Tibial artery (tissue), 4 donors: Measurements from ENCODE around the gene CPE.
"Not testable (repeated sequence)": the region's sequence is repeated elsewhere in the genome, so short reads cannot be mapped to it uniquely, and the experiment has no call there.

Experiments used
- DNase-seq, 2 donors: peaks; one replicate each; pipeline ENCODE4 v3.0.0-alpha.2; 2019
- H3K27ac ChIP-seq, 2 donors: fragments of 200-600 bp; sonication (generic) in 1 of 2; 1 replicate in 1 of 2; 2 replicates in 1 of 2; pipeline ENCODE4 v1.5.1; 2018 to 2019; ENCODE audit warnings: mild to moderate bottlenecking in 1 of 2
- H3K27me3 ChIP-seq, 2 donors: fragments of 200-600 bp; sonication (generic) in 1 of 2; one replicate each; pipeline versions ENCODE4 v1.5.1 to v1.6.0; 2016 to 2019
- H3K36me3 ChIP-seq, 3 donors: fragments of 200-600 bp; sonication (generic) in 2 of 3; one replicate each; pipeline ENCODE4 v1.5.1; 2016 to 2019; ENCODE audit warnings: mild to moderate bottlenecking in 2 of 3
- H3K4me1 ChIP-seq, 4 donors: fragments of 200-600 bp; sonication (generic) in 2 of 4; 1 replicate in 3 of 4; 2 replicates in 1 of 4; pipeline ENCODE4 v1.5.1; 2016 to 2019
- H3K4me3 ChIP-seq, 2 donors: fragments of 200-600 bp; sonication (generic) in 1 of 2; 1 replicate in 1 of 2; 2 replicates in 1 of 2; pipeline ENCODE4 v1.5.1; 2018 to 2019; ENCODE audit warnings: mild to moderate bottlenecking in 2 of 2
- H3K9me3 ChIP-seq, 3 donors: fragments of 200-600 bp; sonication (generic) in 1 of 3; one replicate each; pipeline ENCODE4 v1.5.1; 2016 to 2019
- CTCF ChIP-seq, 2 experiments: fragments of 200-600 bp in 1 of 2; fragments of 450-650 bp in 1 of 2; IDR thresholded peaks; one replicate each; pipeline ENCODE4 v1.5.1; 2017 to 2019; ENCODE audit warnings: antibody characterized with exemption in 2 of 2, mild to moderate bottlenecking in 1 of 2, moderate library complexity in 1 of 2
- intact Hi-C: fragments of 100-400 bp; cut with DNase I; formaldehyde crosslinking; loops from one replicate; pipeline ENCODE4 v1.15.0; 2023; ENCODE audit warnings: low total_unique reads

Gene CPE

GRCh38 chr4:165332502-165332901, 46.3 kb upstream of the CPE start:
- intact Hi-C loops = no loop called here
- Histone ChIP-seq H3K4me3 (no peak overlapping the region), H3K9me3 (no peaks in the 10 kb centered on the region), H3K4me1 (peaks cover 0 to 29% (median 10%) of the 10 kb centered on the region in 4 donors), H3K27ac (no peak overlapping the region), H3K27me3 (no peaks in the 10 kb centered on the region), H3K36me3 (peaks cover 0 to 7% (median 0%) of the 10 kb centered on the region in 3 donors)
- no peak for DNase-seq
- TF ChIP-seq CTCF (IDR thresholded peaks at IDR 0.05) = no peak

GRCh38 chr4:165335163-165335703, 43.6 kb upstream of the CPE start:
- DNase-seq = no peak
- TF ChIP-seq CTCF (IDR thresholded peaks at IDR 0.05) = no peak
- no peaks in the 10 kb centered on the region for H3K9me3 ChIP-seq
- peaks cover 9 to 21% (median 12%) of the 10 kb centered on the region in 3 donors for H3K36me3 ChIP-seq
- no peak overlapping the region for H3K4me3 ChIP-seq
- peaks cover 0 to 11% (median 0%) of the 10 kb centered on the region in 4 donors for H3K4me1 ChIP-seq
- no peaks in the 10 kb centered on the region for H3K27me3 ChIP-seq
- H3K27ac ChIP-seq = no peak overlapping the region
- intact Hi-C loops = no loop called here

- Histone ChIP-seq H3K4me3 (no peak overlapping the region), H3K27me3 (no peaks in the 10 kb centered on the region), H3K4me1 (no peaks in the 10 kb centered on the region), H3K27ac (no peak overlapping the region), H3K36me3 (peaks cover 12 to 30% (median 17%) of the 10 kb centered on the region in 3 donors), H3K9me3 (no peaks in the 10 kb centered on the region)
- no peak for DNase-seq
- intact Hi-C loops = no loop called here
- no peak for TF ChIP-seq CTCF (IDR thresholded peaks at IDR 0.05)
These were observed 42.1 kb upstream of the CPE start for GRCh38 chr4:165336743-165337142.

GRCh38 chr4:165342340-165342739, 36.5 kb upstream of the CPE start:
- H3K27ac ChIP-seq, H3K27me3 ChIP-seq, H3K9me3 ChIP-seq, H3K4me3 ChIP-seq, H3K4me1 ChIP-seq, DNase-seq, intact Hi-C loops: not testable (repeated sequence)
- H3K36me3 ChIP-seq = peaks cover 12 to 39% (median 27%) of the 10 kb centered on the region in 3 donors

- Histone ChIP-seq H3K27ac (no peak overlapping the region), H3K4me1 (no peaks in the 10 kb centered on the region), H3K36me3 (peaks cover 12 to 39% (median 27%) of the 10 kb centered on the region in 3 donors), H3K27me3 (no peaks in the 10 kb centered on the region), H3K9me3 (no peaks in the 10 kb centered on the region), H3K4me3 (no peak overlapping the region)
- intact Hi-C loops = no loop called here
- no peak for DNase-seq
- peak in 1 of 2 experiments; percentile 17 for TF ChIP-seq CTCF (IDR thresholded peaks at IDR 0.05)
These were observed 35.2 kb upstream of the CPE start for GRCh38 chr4:165343353-165344191.

- intact Hi-C loops = no loop called here
- Histone ChIP-seq H3K4me3 (no peak overlapping the region), H3K9me3 (no peaks in the 10 kb centered on the region), H3K4me1 (no peaks in the 10 kb centered on the region), H3K36me3 (peaks cover 0 to 21% (median 18%) of the 10 kb centered on the region in 3 donors), H3K27ac (no peak overlapping the region), H3K27me3 (no peaks in the 10 kb centered on the region)
- DNase-seq = no peak
- peak; percentile 14 to 21 for TF ChIP-seq CTCF (IDR thresholded peaks at IDR 0.05)
These were observed 33.0 kb upstream of the CPE start for GRCh38 chr4:165345666-165346417.
